HL-60 (cell line): ENCODE results near the gene SECISBP2.
"Not testable (repeated sequence)": the region's sequence is repeated elsewhere in the genome, so short reads cannot be mapped to it uniquely, and the experiment has no call there.

Experiments
- DNase-seq, 2 experiments: peaks; one replicate each; pipeline ENCODE4 v3.0.0-alpha.2; 2010 to 2020; ENCODE audit warnings: low read depth in 1 of 2, low spot score in 1 of 2
- H3K27ac ChIP-seq: fragments of 250-450 bp; sonication (Bioruptor Pico); replicated peaks from 2 replicates; pipeline ENCODE4 v1.5.1; 2020; ENCODE audit warnings: mild to moderate bottlenecking, moderate library complexity
- H3K27me3 ChIP-seq: fragments of 250-450 bp; sonication (Bioruptor Pico); 2 replicates; pipeline ENCODE4 v1.5.1; 2021; ENCODE audit warnings: mild to moderate bottlenecking, moderate library complexity; ENCODE audit not compliant: insufficient read depth, poor library complexity, severe bottlenecking
- H3K4me3 ChIP-seq: replicated peaks from 2 replicates; pipeline ENCODE4 v1.5.1; 2011; ENCODE audit warnings: mild to moderate bottlenecking, control low read depth, low read length; ENCODE audit not compliant: insufficient read depth
- CTCF ChIP-seq: IDR thresholded peaks from one replicate; pipeline ENCODE4 v1.5.1; 2011; ENCODE audit warnings: low read length, control low read depth, inconsistent platforms; ENCODE audit not compliant: insufficient read depth
- GABPA ChIP-seq: IDR thresholded peaks from 2 replicates; pipeline ENCODE4 v1.6.1; 2012; ENCODE audit warnings: low read depth
- POLR2AphosphoS5 ChIP-seq: IDR thresholded peaks from 2 replicates; pipeline ENCODE4 v1.6.1; 2012; ENCODE audit warnings: low read depth
- REST ChIP-seq: IDR thresholded peaks from 2 replicates; pipeline ENCODE4 v1.6.1; 2012; ENCODE audit warnings: low read depth; ENCODE audit not compliant: insufficient replicate concordance
- SPI1 ChIP-seq: IDR thresholded peaks from 2 replicates; pipeline ENCODE4 v1.6.1; 2012; ENCODE audit warnings: low read depth, mild to moderate bottlenecking, borderline replicate concordance

SECISBP2 gene

GRCh38 chr9:89368550-89368949 lies 50.2 kb downstream of the SECISBP2 start:
- DNase-seq, result no peak
- H3K27me3 ChIP-seq, result no peaks in the 10 kb centered on the region
- H3K27ac ChIP-seq, result no peak overlapping the region
- TF ChIP-seq CTCF, result no peak
- TF ChIP-seq POLR2AphosphoS5, result no peak
- no peak for TF ChIP-seq GABPA
- no peak overlapping the region for H3K4me3 ChIP-seq

- Histone ChIP-seq H3K27me3 (no peaks in the 10 kb centered on the region), H3K4me3 (no peak overlapping the region), H3K27ac (no peak overlapping the region)
- TF ChIP-seq CTCF, result no peak
- no peak for DNase-seq
Measured at GRCh38 chr9:89368978-89369377, 50.7 kb downstream of the SECISBP2 start.

GRCh38 chr9:89370593-89370992 lies 52.3 kb downstream of the SECISBP2 start:
- no peak for DNase-seq
- Histone ChIP-seq H3K27ac (no peak overlapping the region), H3K27me3 (no peaks in the 10 kb centered on the region), H3K4me3 (no peak overlapping the region)
- TF ChIP-seq REST (no peak), GABPA (no peak), POLR2AphosphoS5 (no peak), SPI1 (no peak), CTCF (no peak)

- H3K27ac ChIP-seq, H3K4me3 ChIP-seq, DNase-seq, H3K27me3 ChIP-seq: not testable (repeated sequence)
Measured at GRCh38 chr9:89371791-89372190, 53.5 kb downstream of the SECISBP2 start.

- no peak overlapping the region for H3K4me3 ChIP-seq
- no peak overlapping the region for H3K27ac ChIP-seq
- TF ChIP-seq CTCF (no peak), REST (no peak), GABPA (no peak), SPI1 (no peak), POLR2AphosphoS5 (no peak)
- H3K27me3 ChIP-seq, result no peaks in the 10 kb centered on the region
- DNase-seq, result no peak
Measured at GRCh38 chr9:89372230-89372816, 54.0 kb downstream of the SECISBP2 start.
